NT2/D1 (cell line): Measurements from ENCODE around the gene FZR1.
"Not testable (repeated sequence)": the region's sequence is repeated elsewhere in the genome, so short reads cannot be mapped to it uniquely, and the experiment has no call there.

Experiments used
- DNase-seq: peaks from one replicate; pipeline ENCODE4 v3.0.0-alpha.2; 2011; ENCODE audit warnings: low read depth, low spot score
- H3K27me3 ChIP-seq: 2 replicates; pipeline ENCODE4 v1.6.0; 2011; ENCODE audit warnings: mild to moderate bottlenecking; ENCODE audit not compliant: insufficient read length, insufficient read depth
- H3K36me3 ChIP-seq: 2 replicates; pipeline ENCODE4 v1.6.1; 2011; ENCODE audit warnings: mild to moderate bottlenecking, low read length, mixed read lengths; ENCODE audit not compliant: insufficient read depth, insufficient read length
- H3K4me1 ChIP-seq: 2 replicates; pipeline ENCODE4 v1.5.1; 2011; ENCODE audit not compliant: insufficient read depth, insufficient read length
- H3K4me3 ChIP-seq: 2 replicates; pipeline ENCODE4 v1.5.1; 2011; ENCODE audit warnings: low read depth; ENCODE audit not compliant: insufficient read length
- H3K9ac ChIP-seq: 2 replicates; pipeline ENCODE4 v1.6.0; 2011; ENCODE audit warnings: low read depth; ENCODE audit not compliant: insufficient read length
- H3K9me3 ChIP-seq: 2 replicates; pipeline ENCODE4 v1.5.1; 2011; ENCODE audit warnings: mild to moderate bottlenecking, low read length; ENCODE audit not compliant: insufficient read depth
- SUZ12 ChIP-seq: IDR thresholded peaks from 2 replicates; pipeline ENCODE4 v1.6.1; 2011; ENCODE audit not compliant: insufficient read length, insufficient read depth; ENCODE audit errors: extremely low read depth
- YY1 ChIP-seq: IDR thresholded peaks from 2 replicates; pipeline ENCODE4 v1.6.1; 2011; ENCODE audit not compliant: insufficient read length, insufficient read depth
- ZNF274 ChIP-seq: IDR thresholded peaks from 2 replicates; pipeline ENCODE4 v1.6.1; 2011; ENCODE audit warnings: mild to moderate bottlenecking, low read depth, low read length

FZR1 gene

GRCh38 chr19:3526507-3527237, 20.6 kb downstream of the FZR1 start:
- Histone ChIP-seq H3K4me1 (peaks cover 3% of the 10 kb centered on the region), H3K27me3 (no peaks in the 10 kb centered on the region), H3K9me3 (no peaks in the 10 kb centered on the region), H3K9ac (no peak overlapping the region), H3K4me3 (no peak overlapping the region), H3K36me3 (peaks cover 83% of the 10 kb centered on the region)
- TF ChIP-seq SUZ12 (no peak), YY1 (no peak), ZNF274 (no peak)
- no peak for DNase-seq

DNA sequence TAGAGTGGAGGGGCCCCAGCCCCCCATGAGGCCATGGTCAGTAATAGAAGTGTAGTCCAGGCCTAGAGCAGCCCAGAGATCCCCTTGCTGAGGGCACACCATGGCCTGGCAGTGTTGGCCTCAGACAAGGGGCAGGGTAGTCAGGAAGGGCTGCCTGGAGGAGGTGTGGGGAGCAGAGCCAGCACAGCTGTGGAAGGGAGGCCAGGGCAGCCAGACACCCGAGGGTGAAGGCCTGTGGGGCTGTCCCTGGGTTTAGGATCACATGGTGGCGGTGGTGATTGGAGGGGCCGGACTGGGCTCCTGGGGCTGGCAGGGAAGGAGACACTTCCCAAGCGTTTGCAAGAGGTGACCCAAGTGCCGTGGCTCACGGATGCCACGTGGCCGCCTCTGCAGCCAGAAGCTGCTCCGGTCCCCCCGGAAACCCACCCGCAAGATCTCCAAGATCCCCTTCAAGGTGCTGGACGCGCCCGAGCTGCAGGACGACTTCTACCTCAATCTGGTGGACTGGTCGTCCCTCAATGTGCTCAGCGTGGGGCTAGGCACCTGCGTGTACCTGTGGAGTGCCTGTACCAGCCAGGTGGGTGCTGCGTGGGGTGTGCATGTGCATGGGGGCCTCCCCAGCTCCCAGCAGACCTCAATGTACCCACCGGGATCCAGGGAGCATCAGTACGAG, 21.3 kb downstream of the FZR1 start:
- no peak overlapping the region for H3K4me3 ChIP-seq
- H3K36me3 ChIP-seq: peaks cover 83% of the 10 kb centered on the region
- no peak for DNase-seq
- H3K9me3 ChIP-seq: no peaks in the 10 kb centered on the region
- H3K4me1 ChIP-seq: peaks cover under 1% of the 10 kb centered on the region
- H3K27me3 ChIP-seq: no peaks in the 10 kb centered on the region
- TF ChIP-seq ZNF274 (no peak), YY1 (no peak), SUZ12 (no peak)
- H3K9ac ChIP-seq: no peak overlapping the region

- Histone ChIP-seq H3K9me3 (no peaks in the 10 kb centered on the region), H3K4me3 (no peak overlapping the region), H3K4me1 (no peaks in the 10 kb centered on the region), H3K9ac (no peak overlapping the region), H3K27me3 (no peaks in the 10 kb centered on the region), H3K36me3 (peaks cover 83% of the 10 kb centered on the region)
- DNase-seq: no peak
- TF ChIP-seq SUZ12: no peak
- TF ChIP-seq ZNF274: no peak
- no peak for TF ChIP-seq YY1
Observed at GRCh38 chr19:3528080-3528479, 22.0 kb downstream of the FZR1 start.

- Histone ChIP-seq H3K4me1 (no peaks in the 10 kb centered on the region), H3K27me3 (no peaks in the 10 kb centered on the region), H3K9me3 (no peaks in the 10 kb centered on the region), H3K9ac (no peak overlapping the region), H3K36me3 (peaks cover 83% of the 10 kb centered on the region), H3K4me3 (no peak overlapping the region)
- no peak for DNase-seq
- TF ChIP-seq YY1: no peak
- TF ChIP-seq SUZ12: no peak
- TF ChIP-seq ZNF274: no peak
Observed at GRCh38 chr19:3528539-3529211, 22.6 kb downstream of the FZR1 start.

- H3K36me3 ChIP-seq: peaks cover 83% of the 10 kb centered on the region
- H3K9ac ChIP-seq, H3K4me3 ChIP-seq, H3K9me3 ChIP-seq, H3K4me1 ChIP-seq, DNase-seq, H3K27me3 ChIP-seq: not testable (repeated sequence)
Observed at GRCh38 chr19:3529299-3529698, 23.2 kb downstream of the FZR1 start.

- Histone ChIP-seq H3K36me3 (peaks cover 86% of the 10 kb centered on the region), H3K9ac (no peak overlapping the region), H3K9me3 (no peaks in the 10 kb centered on the region), H3K27me3 (no peaks in the 10 kb centered on the region), H3K4me1 (peaks cover 3% of the 10 kb centered on the region), H3K4me3 (no peak overlapping the region)
- DNase-seq: no peak
- TF ChIP-seq SUZ12 (no peak), ZNF274 (no peak), YY1 (no peak)
Observed at GRCh38 chr19:3530389-3530788, 24.3 kb downstream of the FZR1 start.

DNA sequence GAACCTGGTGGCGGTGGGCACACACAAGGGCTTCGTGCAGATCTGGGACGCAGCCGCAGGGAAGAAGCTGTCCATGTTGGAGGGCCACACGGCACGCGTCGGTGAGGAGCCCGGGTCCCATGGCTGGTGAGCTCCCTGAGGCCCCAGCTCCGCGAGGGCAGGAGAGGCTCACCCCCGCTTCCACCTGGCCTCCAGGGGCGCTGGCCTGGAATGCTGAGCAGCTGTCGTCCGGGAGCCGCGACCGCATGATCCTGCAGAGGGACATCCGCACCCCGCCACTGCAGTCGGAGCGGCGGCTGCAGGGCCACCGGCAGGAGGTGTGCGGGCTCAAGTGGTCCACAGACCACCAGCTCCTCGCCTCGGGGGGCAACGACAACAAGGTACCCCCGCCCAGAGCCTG, 25.6 kb downstream of the FZR1 start:
- no peak for TF ChIP-seq ZNF274
- no peak for TF ChIP-seq SUZ12
- no peak for TF ChIP-seq YY1
- no peak overlapping the region for H3K9ac ChIP-seq
- H3K9me3 ChIP-seq: no peaks in the 10 kb centered on the region
- no peak overlapping the region for H3K4me3 ChIP-seq
- no peak for DNase-seq
- H3K4me1 ChIP-seq: peaks cover 6% of the 10 kb centered on the region
- peaks cover 87% of the 10 kb centered on the region for H3K36me3 ChIP-seq
- no peaks in the 10 kb centered on the region for H3K27me3 ChIP-seq
